Immature natural killer cell (primary cell): Measurements from ENCODE around the gene PURA. TPM values are rescaled to one million over a fixed set of nuclear protein-coding genes. Genes with fewer than 3 reads are reported as not detected.

ENCODE experiments used
- DNase-seq, 3 donors: peaks; one replicate each; pipeline ENCODE4 v3.0.0; 2022; ENCODE audit warnings: mixed read lengths in 1 of 3
- H3K27ac Mint-ChIP-seq, 6 donors: one replicate each; pipeline ENCODE4 v1.8.0; 2020; ENCODE audit warnings: mixed read lengths in 6 of 6, mild to moderate bottlenecking in 5 of 6, inconsistent platforms in 4 of 6, moderate library complexity in 3 of 6
- H3K27me3 Mint-ChIP-seq, 3 donors: one replicate each; pipeline ENCODE4 v1.8.0; 2020 to 2021; ENCODE audit warnings: low read depth in 3 of 3, mild to moderate bottlenecking in 3 of 3, mixed read lengths in 3 of 3, moderate library complexity in 3 of 3, inconsistent platforms in 1 of 3
- H3K36me3 Mint-ChIP-seq, 3 donors: one replicate each; pipeline ENCODE4 v1.8.0; 2020; ENCODE audit warnings: mixed read lengths in 3 of 3, inconsistent platforms in 2 of 3, mild to moderate bottlenecking in 2 of 3
- H3K4me1 Mint-ChIP-seq, 2 donors: one replicate each; pipeline ENCODE4 v1.8.0; 2020; ENCODE audit warnings: inconsistent platforms in 2 of 2, mild to moderate bottlenecking in 2 of 2, mixed read lengths in 2 of 2, moderate library complexity in 1 of 2
- H3K4me3 Mint-ChIP-seq, 5 donors: one replicate each; pipeline ENCODE4 v1.8.0; 2020; ENCODE audit warnings: mild to moderate bottlenecking in 5 of 5, mixed read lengths in 5 of 5, inconsistent platforms in 3 of 5, moderate library complexity in 3 of 5
- H3K9me3 Mint-ChIP-seq, 6 donors: one replicate each; pipeline ENCODE4 v1.8.0; 2020; ENCODE audit warnings: mild to moderate bottlenecking in 6 of 6, mixed read lengths in 6 of 6, inconsistent platforms in 4 of 6, moderate library complexity in 3 of 6
- polyA plus RNA-seq, 3 donors: library from polyadenylated mRNA; unstranded; fragments of 300-500 nt; fragmentation: Illumina TruSeq; gene quantifications; one replicate each; pipeline ENCODE4 v1.2.3, GENCODE V29; 2021

The PURA gene
- polyA plus RNA-seq, 3 donors from 2014 or later: 2.0 to 3.7 (median 3.4) TPM

- no peaks in the 10 kb centered on the region for H3K36me3 Mint-ChIP-seq
- peak overlapping the region; percentile 87 to 98 (median 96) for H3K27ac Mint-ChIP-seq
- H3K4me3 Mint-ChIP-seq: peak overlapping the region; percentile 93 to 96 (median 94)
- peaks cover 7 to 40% (median 20%) of the 10 kb centered on the region in 3 donors for H3K27me3 Mint-ChIP-seq
- peak in 1 of 3 donors; percentile 45 for DNase-seq
- H3K9me3 Mint-ChIP-seq: no peaks in the 10 kb centered on the region
- H3K4me1 Mint-ChIP-seq: peaks cover 59 to 68% of the 10 kb centered on the region in 2 donors
Measured at GRCh38 chr5:140113180-140113698, 670 bp upstream of the PURA start.

DNA sequence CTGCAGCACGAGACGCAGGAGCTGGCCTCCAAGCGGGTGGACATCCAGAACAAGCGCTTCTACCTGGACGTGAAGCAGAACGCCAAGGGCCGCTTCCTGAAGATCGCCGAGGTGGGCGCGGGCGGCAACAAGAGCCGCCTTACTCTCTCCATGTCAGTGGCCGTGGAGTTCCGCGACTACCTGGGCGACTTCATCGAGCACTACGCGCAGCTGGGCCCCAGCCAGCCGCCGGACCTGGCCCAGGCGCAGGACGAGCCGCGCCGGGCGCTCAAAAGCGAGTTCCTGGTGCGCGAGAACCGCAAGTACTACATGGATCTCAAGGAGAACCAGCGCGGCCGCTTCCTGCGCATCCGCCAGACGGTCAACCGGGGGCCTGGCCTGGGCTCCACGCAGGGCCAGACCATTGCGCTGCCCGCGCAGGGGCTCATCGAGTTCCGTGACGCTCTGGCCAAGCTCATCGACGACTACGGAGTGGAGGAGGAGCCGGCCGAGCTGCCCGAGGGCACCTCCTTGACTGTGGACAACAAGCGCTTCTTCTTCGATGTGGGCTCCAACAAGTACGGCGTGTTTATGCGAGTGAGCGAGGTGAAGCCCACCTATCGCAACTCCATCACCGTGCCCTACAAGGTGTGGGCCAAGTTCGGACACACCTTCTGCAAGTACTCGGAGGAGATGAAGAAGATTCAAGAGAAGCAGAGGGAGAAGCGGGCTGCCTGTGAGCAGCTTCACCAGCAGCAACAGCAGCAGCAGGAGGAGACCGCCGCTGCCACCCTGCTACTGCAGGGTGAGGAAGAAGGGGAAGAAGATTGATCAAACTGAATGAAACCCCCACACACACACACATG, 654 bp downstream of the PURA start:
- Mint-ChIP-seq H3K4me1 (peaks cover 52 to 59% of the 10 kb centered on the region in 2 donors), H3K4me3 (peak overlapping the region; percentile 93 to 96 (median 95)), H3K36me3 (no peaks in the 10 kb centered on the region), H3K27me3 (peaks cover 4 to 26% (median 12%) of the 10 kb centered on the region in 3 donors), H3K9me3 (no peaks in the 10 kb centered on the region), H3K27ac (peak overlapping the region; percentile 94 to 98 (median 96))
- DNase-seq: peak; percentile 58 to 59 (median 58)

DNA sequence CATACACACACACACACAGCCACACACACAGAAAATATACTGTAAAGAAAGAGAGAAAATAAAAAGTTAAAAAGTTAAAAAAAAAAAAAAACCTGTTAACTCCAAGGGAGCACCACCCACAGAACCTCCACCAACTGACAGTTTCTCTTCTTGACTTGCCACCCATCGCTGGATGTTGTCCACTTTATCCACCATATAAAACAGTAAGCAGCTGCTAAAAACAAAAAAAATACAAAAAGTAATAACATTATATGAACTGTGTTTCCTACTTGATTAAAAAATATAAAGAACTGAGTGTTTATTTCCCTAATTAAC, 1.2 kb downstream of the PURA start:
- Mint-ChIP-seq H3K27ac (peak overlapping the region; percentile 94 to 98 (median 96)), H3K4me3 (peak overlapping the region; percentile 93 to 96 (median 95)), H3K9me3 (no peaks in the 10 kb centered on the region), H3K4me1 (peaks cover 53 to 58% of the 10 kb centered on the region in 2 donors), H3K36me3 (no peaks in the 10 kb centered on the region), H3K27me3 (peaks cover 4 to 23% (median 12%) of the 10 kb centered on the region in 3 donors)
- no peak for DNase-seq

DNA sequence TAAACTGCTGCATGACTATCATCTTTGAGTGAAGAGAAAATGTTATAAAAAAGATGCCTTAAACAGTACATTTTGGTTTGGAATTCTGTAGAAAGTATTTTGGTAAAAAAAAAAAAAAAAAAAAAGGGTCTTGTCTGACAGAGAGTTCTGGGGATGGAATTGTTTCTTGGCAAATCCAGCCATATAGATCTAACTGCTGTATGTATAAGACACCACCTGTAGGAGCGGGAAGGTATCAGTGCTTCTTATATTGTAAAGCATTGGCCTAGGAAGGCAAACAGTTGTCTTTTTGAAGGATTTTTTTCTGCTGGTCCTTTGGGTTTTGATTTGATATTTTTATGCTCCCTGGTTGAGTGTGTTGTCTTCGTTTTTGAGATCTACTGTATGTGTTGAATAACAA, 2.8 kb downstream of the PURA start:
- no peaks in the 10 kb centered on the region for H3K9me3 Mint-ChIP-seq
- peak overlapping the region in 1 of 6 donors; percentile 50 for H3K27ac Mint-ChIP-seq
- H3K36me3 Mint-ChIP-seq: no peaks in the 10 kb centered on the region
- H3K4me1 Mint-ChIP-seq: peaks cover 53 to 58% of the 10 kb centered on the region in 2 donors
- H3K27me3 Mint-ChIP-seq: peaks cover 2 to 18% (median 12%) of the 10 kb centered on the region in 3 donors
- DNase-seq: no peak
- peak overlapping the region; percentile 1 to 49 (median 16) for H3K4me3 Mint-ChIP-seq

- Mint-ChIP-seq H3K4me3 (no peak overlapping the region), H3K27ac (no peak overlapping the region), H3K9me3 (no peaks in the 10 kb centered on the region)
Measured at GRCh38 chr5:140117523-140117922, 3.6 kb downstream of the PURA start.

GRCh38 chr5:140118302-140118936, 4.5 kb downstream of the PURA start:
- Mint-ChIP-seq H3K9me3 (no peaks in the 10 kb centered on the region), H3K27me3 (peaks cover 2 to 14% (median 8%) of the 10 kb centered on the region in 3 donors), H3K4me1 (peaks cover 44 to 50% of the 10 kb centered on the region in 2 donors), H3K4me3 (peak overlapping the region in 1 of 5 donors; percentile 3), H3K36me3 (no peaks in the 10 kb centered on the region), H3K27ac (peak overlapping the region in 2 of 6 donors; percentile 41 to 48)
- no peak for DNase-seq

More at GRCh38 chr5:140117523-140117922, 3.6 kb downstream of the PURA start:
- Mint-ChIP-seq H3K36me3 (no peaks in the 10 kb centered on the region), H3K27me3 (peaks cover 2 to 18% (median 10%) of the 10 kb centered on the region in 3 donors), H3K4me1 (peaks cover 48 to 51% of the 10 kb centered on the region in 2 donors)
- DNase-seq: no peak

- peaks cover 13 to 16% of the 10 kb centered on the region in 2 donors for H3K4me1 Mint-ChIP-seq
- no peaks in the 10 kb centered on the region for H3K36me3 Mint-ChIP-seq
- peaks cover 0 to 6% (median 0%) of the 10 kb centered on the region in 3 donors for H3K27me3 Mint-ChIP-seq
- DNase-seq: no peak
- H3K27ac Mint-ChIP-seq: no peak within 1 kb of the TSS
- H3K4me3 Mint-ChIP-seq: no peak within 1 kb of the TSS
- no peaks in the 10 kb centered on the region for H3K9me3 Mint-ChIP-seq
Measured at GRCh38 chr5:140125637-140126036, 11.7 kb downstream of the PURA start, which contains the start of gene IGIP. TSS of gene IGIP (plus strand) at chr5:140125937. CDS start at chr5:140128477, 2,540 bp downstream.

DNA sequence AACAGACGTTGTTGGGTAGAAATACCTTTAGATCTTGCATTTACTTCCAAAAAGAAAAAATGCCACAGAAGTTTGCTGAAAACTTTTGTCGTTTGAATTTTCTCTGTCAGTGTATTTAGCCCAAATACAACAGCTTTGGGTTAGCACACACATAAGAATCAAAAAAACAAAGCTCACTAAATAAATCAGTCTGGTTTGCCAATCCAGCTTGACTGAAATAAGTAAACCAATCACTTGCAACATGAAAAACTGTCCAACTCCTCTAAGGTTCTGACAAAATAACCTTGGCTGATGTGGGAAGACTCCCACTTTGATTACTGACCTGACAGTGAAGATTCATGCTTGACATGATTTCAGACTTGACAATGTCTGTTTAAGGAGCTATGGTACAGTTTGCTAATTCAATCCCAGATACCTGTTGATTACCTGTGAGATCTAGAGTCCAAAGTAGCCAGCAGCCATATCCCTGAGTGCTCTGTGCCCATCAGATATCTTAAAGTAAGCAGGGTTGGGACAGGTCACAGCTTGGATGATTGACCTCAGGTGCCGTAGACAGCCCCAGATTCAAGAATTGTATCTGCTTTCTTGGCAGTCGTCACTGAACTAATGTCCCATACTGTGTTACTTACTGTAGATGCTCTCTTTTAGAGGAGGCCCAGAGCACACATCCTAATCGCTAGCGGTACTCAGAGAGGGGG, 12.6 kb downstream of the PURA start:
- DNase-seq: no peak
- H3K4me1 Mint-ChIP-seq: peaks cover 19 to 21% of the 10 kb centered on the region in 2 donors

GRCh38 chr5:140128376-140128775, 14.5 kb downstream of the PURA start:
- no peak overlapping the region for H3K4me3 Mint-ChIP-seq
- H3K27me3 Mint-ChIP-seq: peaks cover 0 to 6% (median 0%) of the 10 kb centered on the region in 3 donors
- H3K4me1 Mint-ChIP-seq: peaks cover 33 to 34% of the 10 kb centered on the region in 2 donors
- no peaks in the 10 kb centered on the region for H3K36me3 Mint-ChIP-seq
- no peaks in the 10 kb centered on the region for H3K9me3 Mint-ChIP-seq
- no peak for DNase-seq
- no peak overlapping the region for H3K27ac Mint-ChIP-seq

More for the DNA sequence above, 12.6 kb downstream of the PURA start:
- Mint-ChIP-seq H3K9me3 (no peaks in the 10 kb centered on the region), H3K27ac (no peak overlapping the region), H3K36me3 (no peaks in the 10 kb centered on the region), H3K27me3 (peaks cover 0 to 6% (median 0%) of the 10 kb centered on the region in 3 donors), H3K4me3 (no peak overlapping the region)

GRCh38 chr5:140130949-140131733, 17.2 kb downstream of the PURA start:
- no peak overlapping the region for H3K4me3 Mint-ChIP-seq
- H3K4me1 Mint-ChIP-seq: peaks cover 44 to 49% of the 10 kb centered on the region in 2 donors
- H3K27me3 Mint-ChIP-seq: peaks cover 0 to 3% (median 0%) of the 10 kb centered on the region in 3 donors
- no peaks in the 10 kb centered on the region for H3K36me3 Mint-ChIP-seq
- no peak for DNase-seq
- no peaks in the 10 kb centered on the region for H3K9me3 Mint-ChIP-seq
- peak overlapping the region in 3 of 6 donors; percentile 5 to 41 (median 41) for H3K27ac Mint-ChIP-seq

DNA sequence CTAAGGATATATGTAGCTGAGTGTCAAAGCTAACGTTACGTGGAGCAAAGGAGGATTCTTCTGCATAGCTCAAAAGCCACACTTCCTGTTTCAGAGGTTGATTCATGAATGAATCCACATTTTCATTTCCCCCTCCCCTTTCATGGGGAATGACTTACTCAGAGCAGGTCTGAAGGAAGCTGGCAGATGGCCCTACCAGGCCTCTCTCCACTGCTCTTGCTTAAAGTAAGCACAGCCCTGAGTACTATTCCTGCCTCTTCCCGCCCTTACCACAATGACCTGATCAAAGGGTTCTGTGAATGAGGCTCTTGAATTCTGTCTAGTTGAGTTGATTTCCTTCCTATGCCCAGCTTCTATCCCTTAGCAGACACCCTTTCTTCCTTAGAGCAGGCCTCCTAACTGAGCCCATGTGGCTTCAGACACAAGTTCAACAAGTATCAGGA, 18.1 kb downstream of the PURA start:
- H3K27ac Mint-ChIP-seq: peak overlapping the region in 4 of 6 donors; percentile 2 to 39 (median 28)
- H3K9me3 Mint-ChIP-seq: no peaks in the 10 kb centered on the region
- no peaks in the 10 kb centered on the region for H3K36me3 Mint-ChIP-seq
- H3K4me3 Mint-ChIP-seq: peak overlapping the region in 1 of 5 donors; percentile 2
- H3K4me1 Mint-ChIP-seq: peaks cover 49 to 51% of the 10 kb centered on the region in 2 donors
- no peak for DNase-seq
- H3K27me3 Mint-ChIP-seq: peaks cover 0 to 2% (median 0%) of the 10 kb centered on the region in 3 donors

DNA sequence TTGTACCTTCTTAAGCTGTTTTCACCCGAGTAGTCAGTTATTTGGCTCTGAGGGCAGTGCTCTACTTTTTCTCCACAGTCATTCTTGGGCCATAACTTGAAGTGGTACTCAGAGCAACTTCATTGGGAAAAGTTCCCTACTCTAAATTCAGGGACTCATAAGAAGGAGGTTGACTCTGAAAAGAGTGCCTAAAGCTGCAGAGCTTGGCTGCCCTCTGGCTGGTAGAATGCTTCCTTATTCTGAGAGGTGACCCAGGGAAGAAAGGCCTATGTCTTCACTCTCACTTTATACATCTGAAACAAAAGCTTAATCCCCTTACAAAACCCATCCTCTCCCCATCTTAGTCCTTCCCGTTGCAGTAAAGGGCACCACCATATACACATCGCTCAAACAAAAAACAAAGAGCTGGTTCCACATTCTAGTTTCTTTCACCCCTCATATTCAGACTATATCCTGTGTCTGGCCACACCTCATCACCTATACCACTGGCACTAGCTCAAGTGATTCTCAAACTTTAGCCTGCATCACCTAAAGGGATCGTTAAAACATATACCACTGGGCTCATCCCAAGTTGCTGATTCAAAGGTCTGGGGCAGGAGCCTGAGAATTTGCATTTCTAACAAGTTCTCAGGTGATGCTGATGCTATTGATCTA, 19.7 kb downstream of the PURA start:
- peak overlapping the region; percentile 16 to 67 (median 56) for H3K4me3 Mint-ChIP-seq
- H3K36me3 Mint-ChIP-seq: no peaks in the 10 kb centered on the region
- H3K27me3 Mint-ChIP-seq: peaks cover 0 to 1% (median 0%) of the 10 kb centered on the region in 3 donors
- H3K4me1 Mint-ChIP-seq: peaks cover 49 to 51% of the 10 kb centered on the region in 2 donors
- no peaks in the 10 kb centered on the region for H3K9me3 Mint-ChIP-seq
- H3K27ac Mint-ChIP-seq: peak overlapping the region; percentile 14 to 80 (median 55)
- no peak for DNase-seq
